Measurements from ENCODE around the gene ATPAF2. TPM values are rescaled to one million over a fixed set of nuclear protein-coding genes. Genes with fewer than 3 reads are reported as not detected.

The ATPAF2 gene
- total and polyA plus RNA-seq, 2 experiments from 2014 or later, result 24.3 to 25.7 TPM

DNA sequence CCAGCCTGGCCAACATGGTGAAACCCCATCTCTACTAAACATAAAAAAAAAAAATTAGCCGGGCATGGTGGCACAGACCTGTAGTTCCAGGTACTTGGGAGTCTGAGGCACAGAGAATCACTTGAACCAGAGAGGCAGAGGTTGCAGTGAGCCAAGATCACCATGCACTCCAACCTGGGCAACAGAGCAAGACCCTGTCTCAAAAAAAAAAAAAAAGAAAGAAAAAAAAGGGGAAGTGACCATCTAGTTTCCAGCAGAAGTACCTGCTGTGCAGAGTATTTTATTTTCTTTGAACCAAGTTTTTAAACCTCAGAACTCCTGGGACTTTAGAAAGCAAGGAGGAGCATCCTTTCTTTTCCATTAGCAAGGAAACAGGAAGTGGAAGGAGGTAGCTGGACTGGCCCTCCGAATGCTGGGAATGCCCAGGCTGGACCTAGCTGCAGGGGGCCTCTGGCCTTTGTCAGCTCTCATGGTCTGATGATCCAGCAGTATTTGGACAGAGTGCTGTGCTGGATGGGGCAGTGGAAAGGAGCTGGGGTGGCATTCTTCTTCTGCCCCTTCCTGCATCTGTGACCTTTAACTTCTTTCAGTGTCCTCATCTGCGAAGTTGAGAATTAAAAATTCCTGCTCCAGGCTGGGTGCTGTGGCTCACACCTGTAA lies 6.9 kb upstream of the ATPAF2 start:
- H3K36me3 Mint-ChIP-seq (ENCODE audit: low read depth), result peaks cover 19% of the 10 kb centered on the region
- no peak for DNase-seq (ENCODE audit: low spot score)
- Histone ChIP-seq H3K79me2 (replicated peaks; ENCODE audit: insufficient read depth) (peaks cover 13% of the 10 kb centered on the region), H3F3A (replicated peaks; ENCODE audit: low read depth) (no peaks in the 10 kb centered on the region), H3K9me2 (ENCODE audit: insufficient read depth) (no peaks in the 10 kb centered on the region), H3K27me3 (ENCODE audit: insufficient read depth) (no peaks in the 10 kb centered on the region), H3K4me2 (no peak overlapping the region), H3K27ac (ENCODE audit: low read depth) (no peak overlapping the region), H2AFZ (no peak overlapping the region), H3K4me3 (no peak overlapping the region), H3K4me1 (ENCODE audit: insufficient read depth) (peaks cover 3% of the 10 kb centered on the region), H4K20me1 (replicated peaks; ENCODE audit: insufficient read depth) (peaks cover 15% of the 10 kb centered on the region), H3K36me3 (ENCODE audit: insufficient read depth) (peaks cover 4% of the 10 kb centered on the region; the same call in 1 of the 2 replicates)
- H3K27ac Mint-ChIP-seq, result no peak overlapping the region
- H3K4me1 Mint-ChIP-seq, result peaks cover 17% of the 10 kb centered on the region
- no peak for TF ChIP-seq ZNF462 (CRISPR knock-in tag; IDR thresholded peaks at IDR 0.05)
- no peak for TF ChIP-seq CREB1 (CRISPR knock-in tag; IDR thresholded peaks at IDR 0.05; ENCODE audit: low read depth)
- TF ChIP-seq STAT1 (IDR thresholded peaks at IDR 0.05; ENCODE audit: unreplicated experiment), result no peak
- TF ChIP-seq ZNF114 (CRISPR knock-in tag; IDR thresholded peaks at IDR 0.05), result no peak
- no peak for TF ChIP-seq POLR2AphosphoS5 (IDR thresholded peaks at IDR 0.05; ENCODE audit: low read depth)
- TF ChIP-seq, protein P1, sequence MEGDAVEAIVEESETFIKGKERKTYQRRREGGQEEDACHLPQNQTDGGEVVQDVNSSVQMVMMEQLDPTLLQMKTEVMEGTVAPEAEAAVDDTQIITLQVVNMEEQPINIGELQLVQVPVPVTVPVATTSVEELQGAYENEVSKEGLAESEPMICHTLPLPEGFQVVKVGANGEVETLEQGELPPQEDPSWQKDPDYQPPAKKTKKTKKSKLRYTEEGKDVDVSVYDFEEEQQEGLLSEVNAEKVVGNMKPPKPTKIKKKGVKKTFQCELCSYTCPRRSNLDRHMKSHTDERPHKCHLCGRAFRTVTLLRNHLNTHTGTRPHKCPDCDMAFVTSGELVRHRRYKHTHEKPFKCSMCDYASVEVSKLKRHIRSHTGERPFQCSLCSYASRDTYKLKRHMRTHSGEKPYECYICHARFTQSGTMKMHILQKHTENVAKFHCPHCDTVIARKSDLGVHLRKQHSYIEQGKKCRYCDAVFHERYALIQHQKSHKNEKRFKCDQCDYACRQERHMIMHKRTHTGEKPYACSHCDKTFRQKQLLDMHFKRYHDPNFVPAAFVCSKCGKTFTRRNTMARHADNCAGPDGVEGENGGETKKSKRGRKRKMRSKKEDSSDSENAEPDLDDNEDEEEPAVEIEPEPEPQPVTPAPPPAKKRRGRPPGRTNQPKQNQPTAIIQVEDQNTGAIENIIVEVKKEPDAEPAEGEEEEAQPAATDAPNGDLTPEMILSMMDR (conservative IDR thresholded peaks at IDR 0.05; ENCODE audit: low read depth in 2 of 2), result no peak
- TF ChIP-seq EZH2phosphoT487 (IDR thresholded peaks at IDR 0.05; ENCODE audit: unreplicated experiment), result no peak
- no peak for TF ChIP-seq REST (IDR thresholded peaks at IDR 0.05; ENCODE audit: unreplicated experiment)
- TF ChIP-seq ZNF331 (CRISPR knock-in tag; IDR thresholded peaks at IDR 0.05; ENCODE audit: low read depth), result no peak
- TF ChIP-seq ETS1 (IDR thresholded peaks at IDR 0.05), result no peak
- no peak for TF ChIP-seq JUNB (IDR thresholded peaks at IDR 0.05; ENCODE audit: unreplicated experiment)
- H3K9me3 Mint-ChIP-seq, result no peaks in the 10 kb centered on the region
- no peaks in the 10 kb centered on the region for H3K27me3 Mint-ChIP-seq (ENCODE audit: insufficient read depth, low read depth, poor library complexity)
- ATAC-seq, result no peak
- H3K4me3 Mint-ChIP-seq, result no peak overlapping the region
